8988T (cell line): ENCODE measurements around the gene CDKL1.
"Not testable (repeated sequence)": the region's sequence is repeated elsewhere in the genome, so short reads cannot be mapped to it uniquely, and the experiment has no call there.

Experiments used
- DNase-seq: peaks from one replicate; pipeline ENCODE4 v3.0.0; 2011

The CDKL1 gene

GRCh38 chr14:50387548-50387947 lies 9.1 kb downstream of the CDKL1 start:
- no peak for DNase-seq

DNA sequence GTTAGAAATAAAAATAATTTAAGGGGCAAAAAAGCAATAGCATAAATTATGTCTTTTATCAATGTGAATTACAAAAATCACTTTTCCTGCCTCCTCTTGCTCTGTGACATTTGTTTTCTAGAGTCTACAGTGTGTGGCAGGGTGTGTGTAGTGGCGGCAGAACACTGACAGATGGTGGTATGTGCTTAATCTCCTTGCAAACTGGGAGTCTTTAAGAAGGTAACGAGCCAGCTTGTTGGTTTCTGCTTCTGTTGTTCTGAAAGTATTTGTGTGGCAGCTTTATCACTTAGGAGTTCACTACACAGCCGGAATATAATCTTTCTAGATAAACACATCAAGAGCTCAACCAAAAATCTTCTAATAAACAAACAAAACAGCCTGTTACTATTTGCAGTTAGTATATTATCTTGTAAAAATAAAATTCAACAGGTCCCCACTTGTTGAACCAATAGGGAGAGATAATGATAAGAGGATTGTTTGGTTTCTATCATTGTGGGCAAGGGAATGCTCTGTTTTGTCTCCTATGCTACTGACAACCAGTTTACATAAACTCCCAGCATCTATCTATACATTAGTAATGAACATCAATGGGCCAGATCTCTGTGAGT lies 13.0 kb downstream of the CDKL1 start:
- no peak for DNase-seq

DNA sequence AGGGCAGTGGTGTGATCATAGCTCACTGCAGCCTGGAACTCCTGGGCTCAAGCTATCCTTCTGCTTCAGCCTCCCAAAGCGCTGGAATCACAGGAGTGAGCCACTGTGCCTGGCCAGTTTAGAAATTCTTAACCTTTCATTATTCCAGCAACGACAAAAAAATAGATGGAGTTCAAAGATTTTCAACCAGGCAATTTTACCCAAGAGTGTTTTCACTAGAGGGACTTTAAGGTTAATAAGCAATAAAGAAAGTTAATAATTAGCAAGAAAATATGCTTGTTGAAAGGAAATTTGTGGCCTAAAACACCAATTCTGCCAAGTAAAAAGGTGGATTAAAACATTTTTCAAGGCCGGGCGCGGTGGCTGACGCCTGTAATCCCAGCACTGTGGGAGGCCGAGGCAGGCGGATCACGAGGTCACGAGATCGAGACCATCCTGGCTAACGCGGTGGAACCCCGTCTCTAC lies 14.8 kb downstream of the CDKL1 start:
- no peak for DNase-seq

GRCh38 chr14:50381008-50381407 lies 15.7 kb downstream of the CDKL1 start:
- no peak for DNase-seq

- no peak for DNase-seq
These were observed 16.2 kb downstream of the CDKL1 start for GRCh38 chr14:50380455-50380854.

DNA sequence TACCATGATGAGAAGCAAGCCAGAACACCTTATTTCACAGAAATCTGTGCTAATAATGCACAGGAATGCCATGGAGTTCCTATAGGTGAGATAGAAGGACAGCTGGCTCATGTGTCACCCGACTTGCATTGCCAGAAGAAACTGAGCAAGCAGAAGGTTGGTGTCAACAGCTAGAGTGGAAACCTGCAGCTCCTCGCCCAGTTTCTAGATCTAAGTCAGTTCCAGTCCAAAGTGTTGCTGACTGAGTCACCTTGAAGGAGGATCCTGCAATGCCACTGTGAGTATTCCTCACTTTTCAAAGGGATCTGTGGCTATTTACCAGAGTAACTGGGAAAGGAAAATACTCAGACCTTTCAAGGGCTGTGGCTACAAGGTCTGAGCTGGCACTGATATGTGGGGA lies 17.1 kb downstream of the CDKL1 start:
- no peak for DNase-seq

DNA sequence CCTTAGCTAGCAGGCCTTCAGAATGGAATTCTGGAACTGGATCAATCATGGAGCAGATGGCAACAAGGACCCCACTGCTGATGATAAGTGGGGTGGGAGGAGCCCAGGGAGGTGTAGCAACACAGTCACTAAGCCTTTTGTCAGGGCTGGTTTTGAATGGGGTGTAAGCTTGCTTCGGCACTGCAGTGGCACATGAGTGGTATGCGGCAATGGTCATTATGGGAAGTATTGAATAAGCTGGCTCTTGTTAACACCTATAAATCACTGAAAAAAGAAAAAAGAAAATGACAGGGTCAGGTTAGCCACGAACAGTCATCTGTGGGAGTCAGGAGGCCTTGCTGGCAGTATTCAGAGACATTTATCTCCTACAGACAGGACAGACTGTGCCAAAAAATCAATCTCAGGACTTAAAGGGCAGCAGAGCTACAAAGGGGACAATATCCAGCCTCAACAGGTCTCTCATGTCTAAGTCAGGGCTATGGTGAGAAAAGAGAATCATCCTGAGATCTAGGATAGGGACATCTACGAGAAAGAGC lies 19.1 kb downstream of the CDKL1 start:
- no peak for DNase-seq

GRCh38 chr14:50375760-50376159 lies 20.9 kb downstream of the CDKL1 start:
- DNase-seq, result no peak

GRCh38 chr14:50373959-50374358 lies 22.7 kb downstream of the CDKL1 start:
- DNase-seq, result no peak

DNA sequence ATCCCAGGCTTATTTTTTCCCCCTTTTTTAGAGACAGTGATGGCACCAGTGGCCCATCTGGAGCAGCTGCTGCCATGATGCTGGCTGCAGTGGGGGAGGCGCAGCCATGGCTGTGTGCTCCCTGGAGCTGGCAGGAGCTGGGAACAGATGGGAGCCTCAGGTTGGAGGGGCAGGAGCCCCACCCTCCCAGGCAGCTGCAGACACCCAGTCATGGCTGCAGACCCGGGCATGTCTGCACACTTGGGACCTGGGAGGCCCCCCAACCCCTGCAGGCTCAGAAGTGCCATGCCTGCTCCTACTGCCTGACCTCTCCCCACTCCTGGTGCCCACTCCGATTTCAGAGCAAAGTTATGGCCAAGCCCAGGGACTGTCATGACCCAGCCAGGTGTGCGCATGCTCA lies 25.1 kb downstream of the CDKL1 start:
- no peak for DNase-seq

DNA sequence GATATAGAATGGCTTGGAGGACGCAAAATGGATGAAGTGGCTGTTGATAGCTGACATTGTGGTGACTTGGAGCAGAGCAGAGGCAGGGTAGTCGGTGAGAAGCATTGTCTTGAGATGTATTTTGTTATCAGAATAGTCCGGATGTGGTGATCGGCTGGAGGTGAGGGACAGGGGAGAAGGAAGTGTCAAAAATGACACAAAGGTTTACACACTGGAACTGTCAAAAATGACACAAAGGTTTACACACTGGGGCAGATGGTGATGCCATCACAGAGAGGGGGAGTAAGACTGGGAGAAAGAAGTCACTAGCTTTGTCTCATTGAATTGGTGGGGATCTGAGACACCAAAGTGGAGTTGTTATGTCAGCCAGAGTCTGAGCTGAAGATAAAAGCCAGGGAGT lies 30.1 kb downstream of the CDKL1 start:
- no peak for DNase-seq

DNA sequence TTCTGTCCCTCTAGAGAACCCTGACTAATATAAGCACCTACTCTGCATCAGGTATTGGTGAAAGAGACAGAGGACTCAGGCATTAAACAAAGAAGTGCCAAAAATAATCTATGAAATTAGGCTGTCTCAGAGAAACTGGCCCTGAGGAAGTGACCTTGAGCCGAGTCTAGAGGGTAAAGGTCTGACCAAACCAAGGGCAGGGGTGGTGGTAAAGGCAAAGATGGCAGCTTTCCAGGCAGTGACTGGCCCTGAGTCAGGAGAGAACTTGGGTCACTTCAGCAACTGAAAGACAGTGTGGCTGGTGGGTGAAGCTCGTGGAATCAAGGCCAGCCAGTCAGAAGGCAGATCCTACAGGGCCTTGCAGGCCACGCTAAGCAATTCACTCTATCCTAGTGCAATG lies 30.6 kb downstream of the CDKL1 start:
- no peak for DNase-seq

DNA sequence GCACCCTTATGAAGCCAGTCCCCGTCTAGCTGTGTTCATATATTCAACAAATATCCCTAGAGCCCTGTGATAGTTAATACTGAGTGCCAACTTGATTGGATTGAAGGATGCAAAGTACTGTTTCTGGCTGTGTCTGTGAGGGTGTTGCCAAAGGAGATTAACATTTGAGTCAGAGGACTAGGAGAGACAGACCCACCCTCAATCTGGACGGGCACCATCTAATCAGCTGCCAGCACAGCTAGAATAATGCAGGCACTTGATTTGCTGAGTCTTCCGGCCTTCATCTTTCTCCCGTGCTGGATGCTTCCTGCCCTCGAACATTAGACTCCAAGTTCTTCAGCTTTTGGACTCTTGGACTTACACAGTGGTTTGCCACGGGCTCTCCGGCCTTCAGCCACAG lies 31.1 kb downstream of the CDKL1 start:
- DNase-seq, result not testable (repeated sequence)

DNA sequence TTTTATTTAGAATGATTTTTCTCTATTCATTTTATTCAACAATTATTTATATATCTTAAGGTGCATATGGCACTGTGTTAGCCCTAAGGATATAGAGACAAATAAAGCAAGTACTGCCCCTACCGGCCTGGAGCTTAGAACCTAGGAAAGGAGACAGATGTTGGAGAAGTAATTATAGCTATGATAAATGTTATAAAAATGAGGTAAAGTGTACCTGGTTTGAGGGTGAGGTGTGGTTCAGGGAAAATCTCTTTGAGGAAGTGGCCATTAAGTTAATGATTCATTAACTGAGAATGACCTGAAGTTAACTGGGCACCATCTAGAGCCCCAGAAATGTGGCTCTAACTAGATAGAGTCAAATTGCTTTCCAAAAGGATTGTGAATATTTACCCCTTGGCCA lies 31.9 kb downstream of the CDKL1 start:
- no peak for DNase-seq

DNA sequence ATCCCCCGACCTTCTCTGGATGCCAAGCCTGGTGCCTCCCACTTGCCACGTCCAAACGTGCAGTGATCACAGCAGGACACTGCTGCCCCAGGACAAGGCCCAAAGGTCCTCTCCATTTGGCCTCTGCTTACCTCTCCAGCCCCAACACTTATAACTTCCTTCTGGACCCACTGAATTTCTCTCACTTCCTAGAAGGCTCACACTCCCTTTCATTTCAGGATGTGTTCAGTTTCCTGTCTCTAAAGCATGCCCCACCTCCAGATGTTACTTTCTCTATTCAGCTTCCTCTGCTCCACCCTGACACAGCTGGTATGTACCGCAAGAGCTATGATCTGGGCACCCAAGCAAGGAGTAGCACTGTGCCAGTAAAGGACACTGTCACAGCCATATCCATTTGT lies 33.0 kb downstream of the CDKL1 start:
- no peak for DNase-seq

GRCh38 chr14:50362764-50363713 lies 33.6 kb downstream of the CDKL1 start:
- no peak for DNase-seq

DNA sequence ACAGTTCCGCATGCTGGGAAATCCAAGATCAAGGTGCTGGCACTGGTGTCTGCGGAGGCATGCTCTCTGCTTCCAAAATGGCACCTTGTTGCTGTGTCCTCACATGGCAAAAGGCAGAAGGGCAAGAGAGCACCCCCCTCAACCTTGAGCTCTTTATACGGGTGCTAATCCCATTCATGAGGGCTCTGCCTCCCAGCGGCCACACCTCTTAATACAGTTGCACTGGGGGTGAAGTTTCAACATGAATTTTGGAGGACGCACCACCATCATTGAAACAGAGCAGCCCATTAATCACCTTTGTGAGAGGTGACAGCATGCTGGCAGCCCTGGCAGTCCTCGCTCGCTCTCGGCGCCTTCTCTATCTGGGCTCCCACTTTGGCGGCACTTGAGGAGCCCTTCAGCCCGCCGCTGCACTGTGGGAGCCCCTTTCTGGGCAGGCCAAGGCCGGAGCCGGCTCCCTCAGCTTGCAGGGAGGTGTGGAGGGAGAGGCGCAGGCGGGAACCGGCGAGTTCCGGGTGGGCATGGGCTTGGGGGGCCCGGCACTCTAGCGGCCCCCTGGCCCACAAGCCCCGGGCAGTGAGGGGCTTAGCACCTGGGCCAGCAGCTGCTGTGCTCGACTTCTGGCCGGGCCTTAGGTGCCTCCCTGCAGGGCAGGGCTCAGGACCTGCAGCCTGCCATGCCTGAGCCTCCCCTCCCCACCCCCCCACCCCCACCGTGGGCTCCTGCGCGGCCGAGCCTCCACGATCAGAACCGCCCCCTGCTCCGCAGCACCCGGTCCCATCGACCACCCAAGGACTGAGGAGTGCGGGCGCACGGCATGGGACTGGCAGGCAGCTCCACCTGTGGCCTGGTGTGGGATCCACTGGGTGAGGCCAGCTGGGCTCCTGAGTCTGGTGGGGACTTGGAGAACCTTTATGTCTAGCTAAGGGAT lies 34.9 kb downstream of the CDKL1 start:
- DNase-seq, result not testable (repeated sequence)

- no peak for DNase-seq
These were observed 35.8 kb downstream of the CDKL1 start for GRCh38 chr14:50360851-50361250.

- DNase-seq, result no peak
These were observed 36.6 kb downstream of the CDKL1 start for GRCh38 chr14:50360093-50360492.

GRCh38 chr14:50359631-50360030 lies 37.0 kb downstream of the CDKL1 start:
- DNase-seq, result no peak

GRCh38 chr14:50357753-50358395 lies 38.8 kb downstream of the CDKL1 start:
- DNase-seq, result no peak

DNA sequence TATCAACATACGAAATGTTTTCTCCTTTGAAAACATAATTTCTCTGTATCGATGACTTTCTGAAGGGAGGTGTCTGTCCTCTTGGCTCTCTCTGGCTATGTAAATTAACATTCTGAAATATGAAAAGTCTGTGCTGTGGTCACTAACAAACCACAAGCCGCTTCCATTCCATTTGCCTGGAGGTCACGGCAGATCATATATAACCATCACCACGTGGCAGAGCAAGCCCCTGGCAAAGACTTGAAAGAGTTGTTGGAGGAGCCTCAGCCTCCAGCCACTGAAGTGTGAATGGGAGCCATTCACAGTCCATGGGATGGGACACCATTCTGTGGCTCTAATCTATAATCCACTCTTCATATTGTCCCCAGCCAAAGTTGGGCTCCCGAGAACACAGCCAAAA lies 39.6 kb downstream of the CDKL1 start:
- DNase-seq, result no peak
